Ishikawa (cell line): ENCODE measurements around the gene NCBP3.

ENCODE experiments used
- CEBPB ChIP-seq: IDR thresholded peaks from 2 replicates; pipeline ENCODE4 v1.6.1; 2012
- CREB1 ChIP-seq: IDR thresholded peaks from 2 replicates; pipeline ENCODE4 v1.6.1; 2012; ENCODE audit warnings: low read depth
- EGR1 ChIP-seq: IDR thresholded peaks from 2 replicates; pipeline ENCODE4 v1.6.1; 2012
- EP300 ChIP-seq: IDR thresholded peaks from 2 replicates; pipeline ENCODE4 v1.6.1; 2012; ENCODE audit warnings: borderline replicate concordance
- FOXM1 ChIP-seq: IDR thresholded peaks from 2 replicates; pipeline ENCODE4 v1.6.1; 2012; ENCODE audit warnings: low read depth, borderline replicate concordance
- MAX ChIP-seq: IDR thresholded peaks from 2 replicates; pipeline ENCODE4 v1.6.1; 2012
- NFIC ChIP-seq: IDR thresholded peaks from 2 replicates; pipeline ENCODE4 v1.6.1; 2012
- RAD21 ChIP-seq: IDR thresholded peaks from 2 replicates; pipeline ENCODE4 v1.6.1; 2012; ENCODE audit warnings: low read depth
- REST ChIP-seq: IDR thresholded peaks from 2 replicates; pipeline ENCODE4 v1.6.1; 2012; ENCODE audit warnings: low read depth, mild to moderate bottlenecking
- TAF1 ChIP-seq: IDR thresholded peaks from 2 replicates; pipeline ENCODE4 v1.6.1; 2012; ENCODE audit warnings: low read depth, mild to moderate bottlenecking
- TCF12 ChIP-seq: IDR thresholded peaks from 2 replicates; pipeline ENCODE4 v1.6.1; 2012; ENCODE audit warnings: low read depth
- TEAD4 ChIP-seq: IDR thresholded peaks from 2 replicates; pipeline ENCODE4 v1.6.1; 2012
- USF1 ChIP-seq: IDR thresholded peaks from 2 replicates; pipeline ENCODE4 v1.6.1; 2012
- YY1 ChIP-seq: IDR thresholded peaks from 2 replicates; pipeline ENCODE4 v1.6.1; 2012; ENCODE audit warnings: low read depth
- ZBTB7A ChIP-seq: IDR thresholded peaks from 2 replicates; pipeline ENCODE4 v1.6.1; 2012; ENCODE audit warnings: low read depth

The NCBP3 gene

GRCh38 chr17:3888343-3889171 lies 42.5 kb upstream of the NCBP3 start:
- TF ChIP-seq CREB1 (peak; percentile 44), EP300 (peak; percentile 65; the same call in 1 of the 2 replicates), EGR1 (peak; percentile 58), TCF12 (peak; percentile 61; the same call in 1 of the 2 replicates), RAD21 (no peak), CEBPB (no peak), USF1 (peak; percentile 44), REST (no peak), TAF1 (0 out of 2 replicates have a peak, but pooled peaks have one; percentile 34), NFIC (peak; percentile 60), ZBTB7A (peak; percentile 67; the same call in 1 of the 2 replicates), MAX (peak; percentile 97), YY1 (peak; percentile 25; the same call in 1 of the 2 replicates), TEAD4 (peak; percentile 23; the same call in 1 of the 2 replicates), FOXM1 (no peak)

GRCh38 chr17:3887804-3888203 lies 41.8 kb upstream of the NCBP3 start:
- TF ChIP-seq EP300 = no peak
- no peak for TF ChIP-seq ZBTB7A
- no peak for TF ChIP-seq TCF12
- TF ChIP-seq CREB1 = no peak
- TF ChIP-seq TAF1 = no peak
- TF ChIP-seq REST = no peak
- TF ChIP-seq TEAD4 = no peak
- TF ChIP-seq RAD21 = no peak
- no peak for TF ChIP-seq CEBPB
- TF ChIP-seq EGR1 = no peak
- no peak for TF ChIP-seq MAX
- no peak for TF ChIP-seq YY1
- TF ChIP-seq FOXM1 = no peak
- TF ChIP-seq USF1 = no peak
- TF ChIP-seq NFIC = no peak

GRCh38 chr17:3887394-3887793 lies 41.3 kb upstream of the NCBP3 start:
- TF ChIP-seq CEBPB (no peak), TAF1 (no peak), ZBTB7A (no peak), USF1 (no peak), RAD21 (no peak), NFIC (no peak), CREB1 (no peak), EGR1 (no peak), FOXM1 (no peak), REST (no peak)

GRCh38 chr17:3886776-3887175 lies 40.7 kb upstream of the NCBP3 start:
- TF ChIP-seq TEAD4 (no peak), TAF1 (no peak), TCF12 (no peak), EP300 (no peak), RAD21 (no peak), ZBTB7A (no peak), CREB1 (no peak)
